HG02870 (cell line): ENCODE results near the gene CFAP74.

Experiments
- ATAC-seq: cut with Tn5 transposase; IDR thresholded peaks from one replicate; pipeline ENCODE4 v1.9.1; 2021; ENCODE audit warnings: mild to moderate bottlenecking, moderate library complexity; ENCODE audit not compliant: unreplicated experiment

CFAP74 gene

GRCh38 chr1:2042830-2043773 lies 39.5 kb upstream of the CFAP74 start:
- no peak for ATAC-seq

GRCh38 chr1:2041887-2042286 lies 38.3 kb upstream of the CFAP74 start:
- ATAC-seq = no peak

DNA sequence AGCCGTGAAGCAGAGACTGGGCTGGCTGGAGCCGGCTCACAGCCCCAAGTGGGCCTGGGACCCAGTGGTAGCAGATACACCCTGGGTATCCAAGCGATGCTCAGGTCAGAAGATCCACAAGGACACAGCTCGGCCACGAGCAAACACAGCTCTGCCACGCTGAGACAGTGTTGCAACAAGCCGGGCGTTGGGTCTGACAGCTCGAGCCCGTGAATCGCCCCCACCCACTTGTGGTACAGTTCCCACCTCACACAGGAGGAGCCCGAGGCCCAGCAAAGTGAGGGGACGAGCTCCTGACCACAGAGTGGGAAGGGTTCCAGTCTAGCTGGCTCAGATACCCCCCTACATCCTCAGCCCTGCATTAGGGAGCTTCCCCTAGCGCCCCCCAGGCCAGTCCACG lies 37.7 kb upstream of the CFAP74 start:
- ATAC-seq = no peak

DNA sequence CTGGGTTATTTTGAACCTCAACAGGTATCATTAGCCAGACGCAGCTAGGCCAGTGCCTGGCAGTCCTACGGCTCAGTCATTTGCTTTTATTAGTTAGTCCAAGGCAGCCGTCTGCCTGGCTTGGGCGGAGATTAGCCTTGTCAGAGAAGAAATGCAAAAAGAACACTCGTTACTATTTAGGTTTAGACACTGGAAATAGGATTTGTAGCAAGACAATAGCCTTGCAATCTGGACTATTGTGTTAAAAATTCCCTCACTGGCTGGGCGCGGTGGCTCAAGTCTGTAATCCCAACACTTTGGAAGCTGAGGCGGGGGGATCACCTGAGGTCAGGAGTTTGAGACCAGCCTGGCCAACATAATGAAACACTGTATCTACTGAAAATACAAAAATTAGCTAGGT lies 35.7 kb upstream of the CFAP74 start:
- no peak for ATAC-seq

DNA sequence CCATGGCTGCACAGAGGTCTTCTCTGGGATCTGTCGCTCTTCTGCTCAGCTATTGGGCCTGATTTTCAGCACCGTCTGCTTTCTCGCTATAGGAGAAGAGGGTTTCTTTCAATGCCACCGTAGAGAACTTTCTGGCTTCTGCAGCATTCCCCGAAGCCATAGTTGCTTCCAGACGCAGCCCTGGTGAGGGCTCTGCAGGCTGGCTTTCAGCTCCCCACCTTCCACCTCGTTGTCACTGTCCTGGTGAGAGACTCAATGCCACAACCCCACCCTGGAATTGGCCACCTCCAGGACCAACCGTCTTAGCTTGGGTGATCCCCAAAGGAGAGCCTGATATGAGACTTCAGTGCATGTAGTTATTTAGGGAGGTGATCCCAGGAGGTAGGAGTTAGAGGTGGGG lies 34.6 kb upstream of the CFAP74 start:
- ATAC-seq = no peak

DNA sequence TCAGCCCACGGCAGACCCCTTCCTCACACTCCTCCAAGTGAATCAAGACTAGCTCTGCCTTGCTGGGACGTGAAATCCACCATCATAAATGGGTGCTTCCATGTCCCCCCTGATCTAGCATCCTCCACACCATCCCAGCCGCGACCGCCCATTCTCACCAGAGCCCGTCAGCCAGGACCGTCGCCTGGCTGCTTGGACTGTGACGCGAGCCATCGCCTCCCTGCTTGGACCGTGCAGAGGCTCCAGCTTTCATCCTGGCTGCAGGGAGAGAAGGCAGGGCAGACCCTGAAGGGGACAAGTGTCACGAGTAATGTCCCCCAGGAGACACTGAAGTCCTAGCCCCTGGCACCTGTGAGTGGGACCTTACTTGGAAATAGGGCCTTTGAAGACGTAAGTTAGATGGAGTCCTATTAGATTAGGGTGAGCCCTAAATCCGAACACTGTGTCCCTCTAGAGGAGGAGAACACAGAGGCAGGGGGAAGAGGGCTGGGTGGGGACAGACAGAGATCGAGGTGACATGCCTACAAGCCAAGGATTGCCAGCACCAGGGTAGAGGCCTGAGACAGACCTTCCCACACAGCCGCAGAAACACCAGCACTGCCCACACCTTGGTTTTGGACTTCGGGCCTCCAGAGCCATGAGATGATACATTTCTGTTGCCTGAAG lies 33.9 kb upstream of the CFAP74 start:
- ATAC-seq = no peak

DNA sequence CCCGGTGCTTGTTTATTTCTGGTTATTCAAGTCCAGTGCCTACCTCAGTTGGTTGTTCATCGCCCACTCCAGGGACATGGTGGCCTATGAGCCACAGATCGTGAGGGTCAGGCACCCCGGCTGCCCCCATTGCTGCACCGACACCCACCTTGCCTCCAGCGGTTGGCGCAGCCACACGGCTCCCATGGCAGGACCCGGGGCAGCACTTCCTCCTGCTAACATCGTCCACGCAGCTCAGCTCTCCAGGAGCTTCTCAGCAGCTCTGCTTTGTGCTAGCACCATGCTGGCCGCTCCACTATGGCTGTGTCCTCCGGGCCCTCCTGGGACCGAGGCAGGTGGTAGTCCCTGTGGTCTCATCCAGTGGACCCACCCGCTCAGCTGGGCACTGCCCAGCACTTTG lies 32.7 kb upstream of the CFAP74 start:
- ATAC-seq = no peak

DNA sequence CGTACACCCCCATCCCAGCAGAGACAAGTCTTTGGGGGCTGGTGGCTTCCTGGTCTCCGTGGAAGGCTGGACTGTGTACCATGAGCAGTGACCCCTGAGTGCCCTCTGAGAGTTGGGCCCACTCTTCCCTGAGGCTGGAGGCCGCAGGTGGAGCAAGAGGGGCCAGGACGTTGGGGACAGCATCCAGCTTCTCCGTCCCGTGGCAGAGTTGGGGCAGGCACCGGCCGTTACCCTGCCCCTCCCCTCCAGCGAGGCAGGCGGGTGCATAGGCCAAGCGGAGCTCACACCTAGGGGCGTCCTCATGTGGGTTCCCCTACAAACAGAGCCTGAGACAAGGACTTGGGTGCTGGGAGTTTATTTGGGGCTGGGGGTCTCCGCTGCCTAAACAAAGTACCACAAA lies 29.6 kb upstream of the CFAP74 start:
- no peak for ATAC-seq

DNA sequence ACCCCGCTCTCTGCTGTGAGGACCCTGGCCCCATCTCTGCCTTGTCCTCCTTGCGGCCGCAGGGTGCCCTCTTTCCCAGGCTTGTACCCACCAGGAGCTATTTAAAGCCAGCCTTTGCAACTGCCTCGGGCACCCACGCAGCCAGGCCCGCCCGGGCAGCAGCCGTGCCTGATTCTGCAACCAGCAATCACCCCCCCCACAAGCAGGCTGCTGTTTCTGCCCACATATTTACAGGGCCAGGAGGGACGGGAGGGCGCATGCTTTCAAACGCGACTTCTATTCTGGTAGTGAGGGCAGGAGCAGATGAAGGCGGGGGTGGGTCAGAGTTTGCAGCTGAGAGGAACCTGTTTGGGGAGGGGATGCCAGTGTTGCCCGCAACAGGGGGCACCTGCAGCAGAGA lies 29.2 kb upstream of the CFAP74 start:
- no peak for ATAC-seq

GRCh38 chr1:2031546-2032540 lies 28.3 kb upstream of the CFAP74 start:
- ATAC-seq = no peak

- ATAC-seq = no peak
Measured at GRCh38 chr1:2030076-2030871, 26.7 kb upstream of the CFAP74 start.

GRCh38 chr1:2029561-2029960 lies 26.0 kb upstream of the CFAP74 start:
- ATAC-seq = no peak

DNA sequence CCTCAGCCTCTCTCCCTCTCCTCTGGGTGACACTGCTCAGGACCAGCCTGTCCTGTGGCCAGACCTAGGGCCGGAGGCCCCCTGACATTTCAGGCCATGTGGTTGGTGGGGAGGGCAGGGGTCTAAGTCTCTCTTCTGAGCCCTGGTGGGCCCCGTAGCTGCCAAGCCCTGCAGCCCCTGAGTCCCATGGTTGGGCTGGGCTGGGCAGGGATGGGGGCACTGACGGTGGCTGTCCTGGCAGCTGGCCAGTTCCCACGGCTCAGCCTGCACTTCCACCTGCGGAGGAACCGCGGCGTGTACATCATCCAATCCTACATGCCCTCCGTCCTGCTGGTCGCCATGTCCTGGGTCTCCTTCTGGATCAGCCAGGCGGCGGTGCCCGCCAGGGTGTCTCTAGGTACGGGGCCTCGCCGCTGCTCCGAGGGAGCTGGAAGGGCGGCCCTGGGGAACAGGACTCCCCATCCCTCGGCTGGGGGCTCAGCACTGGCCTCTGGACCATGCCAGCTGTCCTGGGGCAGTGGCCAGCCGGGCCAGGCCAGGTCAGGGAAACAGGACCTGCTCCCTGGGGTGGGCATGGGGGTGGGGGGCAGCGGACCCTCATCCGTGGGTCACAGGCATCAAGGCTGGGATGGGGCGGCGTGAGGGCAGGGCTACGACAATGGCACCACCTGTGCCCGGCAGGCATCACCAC lies 25.4 kb upstream of the CFAP74 start:
- no peak for ATAC-seq

DNA sequence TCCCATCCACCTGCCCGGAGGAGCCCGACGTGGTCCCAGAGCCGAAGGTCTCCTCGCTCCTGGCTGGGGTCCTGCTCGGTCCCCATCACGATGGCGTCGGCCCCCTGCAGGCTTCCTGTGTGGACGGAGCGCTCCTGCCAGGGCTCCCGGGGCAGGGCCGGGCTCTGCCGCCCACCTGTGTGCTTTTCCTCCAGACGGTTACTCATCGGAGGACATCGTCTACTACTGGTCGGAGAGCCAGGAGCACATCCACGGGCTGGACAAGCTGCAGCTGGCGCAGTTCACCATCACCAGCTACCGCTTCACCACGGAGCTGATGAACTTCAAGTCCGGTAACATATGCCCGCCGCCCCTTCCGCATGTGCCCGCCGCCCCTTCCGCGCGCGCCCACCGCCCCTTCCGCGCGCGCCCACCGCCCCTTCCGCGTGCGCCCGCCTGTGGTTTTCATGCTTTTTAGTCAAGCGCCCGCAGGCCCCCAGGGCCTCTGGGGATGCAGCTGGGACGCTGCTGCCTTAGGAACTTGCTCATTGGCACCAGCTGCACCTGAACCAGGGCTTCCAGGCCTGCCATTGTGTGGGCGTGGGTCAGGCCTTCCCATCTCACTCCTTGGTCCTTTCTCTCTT lies 24.5 kb upstream of the CFAP74 start:
- no peak for ATAC-seq

DNA sequence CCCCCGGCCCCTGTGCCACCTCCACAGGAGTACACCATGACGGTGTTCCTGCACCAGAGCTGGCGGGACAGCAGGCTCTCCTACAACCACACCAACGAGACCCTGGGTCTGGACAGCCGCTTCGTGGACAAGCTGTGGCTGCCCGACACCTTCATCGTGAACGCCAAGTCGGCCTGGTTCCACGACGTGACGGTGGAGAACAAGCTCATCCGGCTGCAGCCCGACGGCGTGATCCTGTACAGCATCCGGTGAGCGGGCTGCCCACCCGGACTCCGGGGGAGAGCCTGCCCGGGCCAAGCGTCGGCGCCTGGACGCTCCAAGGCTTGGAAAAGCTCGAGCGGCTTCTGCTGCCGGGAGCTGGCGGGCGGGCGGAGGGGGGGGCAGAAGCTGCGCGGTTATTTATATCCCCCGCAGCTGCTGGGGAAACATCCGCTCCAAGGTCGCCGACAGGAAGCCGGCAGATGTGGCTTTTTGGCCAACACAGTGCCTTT lies 21.9 kb upstream of the CFAP74 start:
- no peak for ATAC-seq

GRCh38 chr1:2024887-2025286 lies 21.3 kb upstream of the CFAP74 start:
- ATAC-seq = no peak

DNA sequence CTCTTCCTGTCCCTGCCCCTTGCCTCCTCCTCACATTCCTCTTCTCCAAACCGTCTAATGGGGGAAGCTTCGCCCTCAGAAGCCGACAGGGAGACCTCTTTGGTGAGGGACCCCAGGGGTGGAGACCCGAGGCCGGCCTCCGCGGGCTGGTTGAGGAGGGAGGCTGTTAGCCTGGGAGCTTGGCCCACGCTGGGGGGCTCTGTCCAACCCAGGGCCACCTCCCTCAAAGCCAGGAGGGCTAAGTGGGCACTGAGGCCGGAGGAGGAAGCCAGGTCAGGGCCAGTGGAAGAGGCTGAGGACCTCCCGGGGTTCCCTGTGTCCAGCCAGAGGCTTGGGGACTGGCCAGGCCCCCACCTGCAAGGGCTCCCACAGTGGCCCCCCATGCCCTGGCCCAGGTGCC lies 20.9 kb upstream of the CFAP74 start:
- no peak for ATAC-seq

DNA sequence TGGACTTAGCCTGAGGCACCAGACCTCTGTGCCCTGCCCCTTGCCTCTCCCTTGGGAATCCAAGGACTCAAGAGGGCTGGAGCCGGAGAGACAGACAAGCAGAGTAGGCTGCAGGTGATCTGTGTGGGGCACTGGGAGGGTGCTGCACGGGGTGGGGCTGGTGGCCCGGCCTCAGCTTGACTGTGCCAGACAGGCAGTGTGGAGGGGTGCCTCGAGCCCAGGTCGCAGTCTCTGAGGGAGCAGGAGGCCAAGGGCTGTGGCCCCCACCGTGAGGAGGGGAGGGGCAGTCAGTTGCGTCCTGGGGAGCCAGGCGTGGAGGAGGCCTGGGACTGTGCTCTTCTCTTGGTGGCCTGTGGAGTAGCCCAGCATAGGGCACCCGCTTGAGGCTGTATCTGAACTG lies 19.6 kb upstream of the CFAP74 start:
- no peak for ATAC-seq
